Measurements from ENCODE around the gene DNAJC15.
"Not testable (repeated sequence)": the region's sequence is repeated elsewhere in the genome, so short reads cannot be mapped to it uniquely, and the experiment has no call there.

DNAJC15 gene

DNA sequence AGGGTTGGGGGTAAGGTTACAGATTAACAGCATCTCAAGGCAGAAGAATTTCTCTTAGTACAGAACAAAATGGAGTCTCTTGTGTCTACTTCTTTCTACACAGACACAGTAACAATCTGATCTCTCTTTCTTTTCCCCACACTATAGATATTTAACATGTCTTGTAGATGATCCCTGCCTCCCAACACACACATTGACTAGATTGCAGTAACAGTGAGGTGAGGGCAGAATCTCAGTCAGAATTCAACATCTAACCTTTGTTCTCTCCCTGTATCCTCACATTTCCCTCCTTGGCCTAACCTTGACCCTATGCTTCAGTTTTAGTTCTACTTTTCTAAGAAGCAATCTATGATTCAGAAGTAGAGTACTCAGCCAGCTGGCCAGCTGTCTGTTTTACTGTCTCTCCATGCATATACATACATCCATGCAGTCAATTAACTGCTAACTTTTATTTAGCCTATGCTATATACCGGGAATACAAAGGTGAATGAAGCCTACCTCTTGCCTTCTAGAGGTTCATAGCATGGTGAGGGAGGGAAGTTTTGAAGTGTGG, 18.1 kb downstream of the DNAJC15 start:
- DNase-seq (ENCODE audit: extremely low spot score, insufficient read length, low read depth) = no peak
- FAIRE-seq = peak; percentile 75

DNA sequence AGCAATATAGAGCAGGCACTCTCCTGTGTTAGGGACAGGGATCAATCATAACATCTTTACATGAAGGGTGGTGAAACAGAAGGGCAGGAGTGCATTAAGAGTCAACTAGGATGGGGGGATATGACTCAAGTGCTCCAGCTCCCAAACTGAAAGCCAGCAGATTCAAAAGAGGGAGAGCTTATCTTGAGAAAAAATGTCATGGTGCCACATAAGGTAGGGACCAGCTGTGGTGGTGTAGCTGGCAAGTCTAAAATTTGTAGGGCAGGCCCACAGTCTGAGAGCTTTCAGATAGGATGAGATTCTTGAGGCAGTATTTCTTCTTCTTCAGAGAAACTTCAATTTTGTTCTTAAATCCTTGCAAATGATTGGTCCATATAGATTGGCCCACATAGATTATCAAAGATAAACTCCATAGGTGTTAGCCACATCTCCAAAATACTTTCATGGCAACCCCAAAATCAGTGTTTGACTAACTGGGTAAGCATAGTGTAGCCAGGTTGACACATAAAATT, 19.1 kb downstream of the DNAJC15 start:
- FAIRE-seq (no peak), DNase-seq (ENCODE audit: extremely low spot score, insufficient read length, low read depth) (no peak)

DNA sequence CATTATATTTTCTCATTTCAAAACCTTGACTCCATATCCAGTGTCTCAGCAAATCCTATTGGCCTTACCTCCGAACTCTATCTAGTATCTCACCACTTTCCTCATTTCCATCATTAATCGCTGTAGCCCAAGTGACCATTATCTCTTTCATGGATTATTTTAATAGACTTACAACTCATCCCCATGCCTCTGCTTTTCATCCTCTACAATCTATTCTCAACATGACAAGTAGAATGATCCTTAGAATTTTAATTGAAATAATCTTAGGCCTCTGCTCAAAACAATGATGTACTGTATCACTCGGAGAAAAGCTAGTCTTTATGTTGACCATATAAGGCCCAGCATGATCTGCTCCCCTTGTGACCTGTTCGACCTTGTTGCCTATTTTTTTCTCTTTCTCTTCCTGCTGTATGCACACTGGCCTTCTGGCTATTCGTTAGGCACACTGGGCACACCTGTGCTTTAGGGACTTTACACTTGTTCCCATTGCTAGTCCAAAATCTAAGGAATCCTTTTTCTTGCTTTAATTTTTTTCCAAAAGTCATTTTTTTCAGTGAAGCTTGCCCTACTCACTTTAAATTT, 21.4 kb downstream of the DNAJC15 start:
- no peak for DNase-seq (ENCODE audit: extremely low spot score, insufficient read length, low read depth)
- peak; percentile 73 for FAIRE-seq

DNA sequence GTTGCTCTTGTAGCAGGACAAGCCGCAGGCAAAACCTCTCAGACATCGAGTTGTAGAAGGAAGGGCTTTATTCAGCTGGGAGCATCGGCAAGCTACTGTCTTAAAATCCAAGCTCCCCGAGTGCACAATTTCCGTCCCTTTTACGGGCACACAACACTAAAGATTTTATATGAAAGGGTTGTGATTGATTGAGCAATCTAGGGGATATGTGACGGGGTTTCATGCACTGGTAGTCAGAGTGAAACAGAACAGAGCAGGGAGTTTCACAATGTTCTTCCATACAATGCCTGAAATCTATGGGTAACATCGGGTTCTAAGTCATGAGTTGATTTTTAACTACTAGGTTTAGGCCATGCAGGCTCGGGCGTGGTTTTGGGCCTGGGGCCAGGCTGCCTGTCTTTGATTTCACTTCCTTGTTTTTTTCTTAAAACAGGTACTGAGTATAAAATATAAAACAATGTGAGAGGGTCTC, 22.0 kb downstream of the DNAJC15 start:
- DNase-seq (ENCODE audit: extremely low spot score, insufficient read length, low read depth) = not testable (repeated sequence)
- peak; percentile 96 for FAIRE-seq

DNA sequence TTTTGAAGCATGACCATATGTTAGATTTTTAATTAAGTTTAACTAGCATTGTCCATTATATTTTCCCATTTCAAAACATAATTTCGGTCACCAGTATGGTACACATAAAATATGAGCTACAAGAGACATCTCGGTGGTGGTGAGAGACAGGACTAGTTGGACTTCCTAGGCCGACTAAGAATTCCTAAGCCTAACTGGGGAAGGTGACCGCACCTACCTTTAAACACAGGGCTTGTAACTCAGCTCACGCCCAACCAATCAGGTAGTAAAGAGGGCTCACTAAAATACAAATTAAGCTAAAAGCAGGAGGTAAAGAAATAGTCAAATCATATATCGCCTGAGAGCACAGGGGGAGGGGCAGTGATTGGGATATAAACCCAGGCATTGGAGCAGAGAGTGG, 22.9 kb downstream of the DNAJC15 start:
- DNase-seq (ENCODE audit: extremely low spot score, insufficient read length, low read depth) (no peak), FAIRE-seq (no peak)

DNA sequence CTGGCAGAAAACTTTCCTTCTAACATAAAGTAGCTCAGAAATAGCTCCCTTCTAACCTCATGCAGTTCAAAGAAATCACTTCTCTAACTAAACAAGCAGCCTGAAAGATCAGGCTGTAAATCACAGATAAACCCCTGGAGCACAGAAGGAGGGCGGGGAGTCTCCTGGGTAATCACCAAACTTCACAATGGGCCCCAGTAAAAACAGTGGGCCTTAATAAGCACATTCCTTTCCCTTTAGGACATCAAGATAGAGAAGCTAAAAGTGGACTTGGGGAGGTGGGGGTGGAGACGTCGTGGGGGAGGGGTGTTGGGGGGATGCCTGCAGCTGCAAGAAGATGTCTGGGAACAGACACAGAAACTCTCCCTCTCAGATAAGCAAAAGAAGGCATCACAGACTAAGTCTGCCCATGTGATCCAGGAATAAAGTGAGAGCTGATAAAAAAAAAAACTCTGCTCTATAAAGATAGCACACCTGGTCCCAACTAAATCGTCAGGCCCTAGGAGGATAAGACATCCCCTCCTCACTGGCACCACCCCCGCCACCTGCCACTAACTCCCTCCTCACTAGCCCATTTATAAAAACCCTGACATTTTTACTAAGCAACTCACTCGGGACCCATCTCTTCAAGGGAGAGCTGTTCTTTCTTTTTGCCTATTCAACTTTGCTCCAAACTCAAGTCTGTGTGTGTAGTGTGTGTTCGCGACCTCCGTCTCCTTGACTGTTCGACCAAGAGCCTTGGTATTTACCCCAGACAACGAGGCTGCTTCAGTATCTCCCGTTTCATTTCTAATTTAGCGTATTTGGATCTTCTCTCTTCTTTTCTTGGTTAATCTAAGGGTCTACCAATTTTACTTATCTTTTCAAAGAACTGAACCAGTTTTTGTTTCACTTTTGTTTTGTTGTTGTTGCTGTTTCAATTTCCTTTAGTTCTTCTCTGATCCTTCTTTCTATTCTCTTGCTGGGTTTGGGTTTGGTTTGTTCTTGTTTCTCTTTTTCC, 31.7 kb downstream of the DNAJC15 start:
- FAIRE-seq = peak; percentile 87
- DNase-seq (ENCODE audit: extremely low spot score, insufficient read length, low read depth) = no peak

DNA sequence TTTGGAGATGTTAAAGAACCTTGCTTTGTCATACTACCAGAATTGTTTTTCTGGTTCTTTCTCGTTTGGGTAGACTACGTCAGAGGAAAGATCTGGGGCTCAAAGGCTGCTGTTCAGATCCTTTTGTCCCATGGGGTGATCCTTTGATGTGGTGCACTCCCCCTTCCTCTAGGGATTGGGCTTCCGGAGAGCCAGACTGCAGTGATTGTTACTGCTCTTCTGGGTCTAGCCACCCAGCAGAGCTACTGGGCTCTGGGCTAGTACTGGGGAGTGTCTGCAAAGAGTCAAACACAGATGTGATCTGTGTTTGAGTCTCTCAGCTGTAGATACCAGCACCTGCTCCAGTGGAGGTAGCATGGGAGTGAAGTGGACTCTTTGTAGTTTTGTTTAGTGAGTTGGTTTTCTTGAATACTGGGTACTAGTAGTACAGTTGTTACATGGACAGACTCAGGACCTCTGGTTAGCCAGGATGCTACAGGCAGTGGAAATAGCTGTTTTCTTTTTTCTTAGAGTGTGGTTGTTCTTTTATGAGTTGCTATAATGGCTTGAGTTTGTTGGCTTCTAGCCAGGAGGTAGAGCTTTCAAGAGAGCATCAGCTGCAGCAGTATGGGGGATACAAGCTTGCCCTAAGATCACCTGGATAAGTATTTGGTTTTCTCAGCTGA, 34.4 kb downstream of the DNAJC15 start:
- no peak for DNase-seq (ENCODE audit: extremely low spot score, insufficient read length, low read depth)
- peak; percentile 56 for FAIRE-seq

DNA sequence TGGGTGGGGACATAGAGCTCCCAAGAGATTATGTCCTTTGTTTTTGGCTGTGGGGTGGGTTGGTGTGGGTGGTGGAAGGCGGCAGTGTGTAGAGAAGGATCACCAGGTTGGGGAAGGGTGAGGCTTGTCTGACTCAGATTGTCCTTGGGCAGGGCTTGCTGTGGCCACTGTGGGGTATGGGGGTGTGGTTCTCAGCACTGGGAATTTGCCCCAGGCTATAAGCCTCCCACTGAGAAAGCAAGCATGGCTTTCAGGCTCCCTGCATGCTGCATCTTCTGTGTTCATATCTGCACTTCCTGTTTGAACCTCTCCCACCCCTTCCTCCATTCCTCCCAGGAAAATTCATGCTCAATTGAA, 34.9 kb downstream of the DNAJC15 start:
- no peak for DNase-seq (ENCODE audit: extremely low spot score, insufficient read length, low read depth)
- no peak for FAIRE-seq

DNA sequence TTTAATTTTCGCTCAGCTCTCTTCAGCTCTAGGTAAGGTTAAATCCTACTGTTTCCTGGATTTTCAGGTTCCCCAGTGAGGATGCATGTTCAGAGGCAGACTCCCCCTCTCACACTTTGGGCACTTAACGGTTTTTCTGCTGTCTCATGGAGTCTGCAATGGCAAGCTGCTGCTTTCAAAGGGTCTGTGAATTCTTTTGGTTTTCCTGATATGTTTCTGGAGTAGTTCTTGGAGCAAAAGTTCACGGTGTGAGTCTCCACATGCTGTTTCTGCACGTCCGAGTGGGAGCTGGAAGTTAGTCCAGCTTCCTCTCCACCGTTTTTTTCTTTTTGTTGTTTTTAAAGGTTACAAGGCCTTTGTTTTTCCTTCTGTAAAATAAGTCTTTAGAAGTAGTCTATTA, 35.4 kb downstream of the DNAJC15 start:
- no peak for FAIRE-seq
- no peak for DNase-seq (ENCODE audit: extremely low spot score, insufficient read length, low read depth)

DNA sequence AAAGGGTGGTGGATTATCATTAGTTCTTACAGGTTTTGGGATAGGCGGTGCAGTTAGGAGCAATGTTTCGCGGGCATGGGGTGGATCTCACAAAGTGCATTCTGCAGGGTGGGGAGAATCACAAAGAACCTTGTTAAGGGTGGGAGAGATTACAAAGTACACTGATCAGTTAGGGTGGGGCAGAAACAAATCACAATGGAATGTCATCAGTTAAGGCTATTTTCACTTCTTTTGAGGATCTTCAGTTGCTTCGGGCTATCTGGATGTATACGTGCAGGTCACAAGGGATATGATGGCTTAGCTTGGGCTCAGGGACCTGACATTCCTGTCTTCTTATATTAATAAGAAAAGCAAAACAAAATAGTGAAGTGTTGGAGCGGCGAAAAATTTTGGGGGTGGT, 36.4 kb downstream of the DNAJC15 start:
- not testable (repeated sequence) for FAIRE-seq; DNase-seq (ENCODE audit: extremely low spot score, insufficient read length, low read depth)

DNA sequence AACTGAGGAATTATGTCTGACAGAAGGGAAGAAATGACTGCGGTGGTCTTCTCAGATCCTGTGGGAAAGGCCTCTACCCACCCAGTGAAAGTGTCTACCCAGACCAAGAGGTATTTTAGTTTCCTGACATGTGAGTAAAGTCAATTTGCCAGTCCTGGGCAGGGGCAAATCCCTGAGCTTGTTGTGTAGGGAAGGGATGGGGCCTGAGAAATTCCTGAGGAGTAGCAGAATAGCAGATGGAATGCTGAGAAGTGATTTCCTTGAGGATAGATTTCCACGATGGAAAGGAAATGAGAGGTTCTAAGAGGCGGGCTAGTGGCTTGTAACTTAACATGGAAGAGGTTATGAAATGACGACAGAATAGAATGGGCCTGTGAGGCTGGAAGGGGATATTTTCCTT, 37.4 kb downstream of the DNAJC15 start:
- not testable (repeated sequence) for FAIRE-seq; DNase-seq (ENCODE audit: extremely low spot score, insufficient read length, low read depth)

DNA sequence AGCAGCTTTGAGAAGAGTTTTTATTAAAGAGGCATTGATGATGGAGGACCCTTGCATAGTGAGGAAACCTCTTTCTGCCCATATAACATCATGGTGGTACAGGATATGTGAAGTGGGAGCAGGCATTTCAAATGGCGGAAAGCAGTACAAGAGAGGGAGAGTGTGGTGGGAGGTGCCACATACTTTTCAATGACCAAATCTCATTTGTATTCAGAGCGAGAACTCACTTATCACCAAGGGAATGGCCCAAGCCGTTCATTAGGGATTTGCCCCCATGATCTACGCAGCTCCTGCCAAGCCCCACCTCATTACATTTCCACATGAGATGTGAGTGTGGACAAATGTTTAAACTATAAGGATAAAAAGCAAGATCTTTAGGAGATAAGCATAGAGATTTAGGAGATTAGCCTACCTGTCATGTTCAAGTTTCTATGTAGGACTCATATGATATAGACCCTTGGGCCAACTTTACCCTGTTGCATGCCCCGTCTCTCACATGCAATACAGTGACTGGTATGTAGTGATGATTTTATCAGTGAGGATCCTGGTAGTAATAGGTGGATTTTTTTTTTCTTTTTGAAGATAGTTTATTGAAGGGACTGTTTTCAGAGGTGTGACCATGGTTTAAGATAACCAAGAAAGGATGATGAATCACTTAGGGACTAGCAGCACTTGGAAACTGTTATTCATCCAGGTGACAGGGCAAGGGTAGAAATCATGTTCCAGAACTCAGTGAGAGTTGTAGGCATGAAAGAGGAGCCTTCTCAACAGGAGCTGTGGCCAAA, 38.3 kb downstream of the DNAJC15 start:
- no peak for FAIRE-seq
- no peak for DNase-seq (ENCODE audit: extremely low spot score, insufficient read length, low read depth)

DNA sequence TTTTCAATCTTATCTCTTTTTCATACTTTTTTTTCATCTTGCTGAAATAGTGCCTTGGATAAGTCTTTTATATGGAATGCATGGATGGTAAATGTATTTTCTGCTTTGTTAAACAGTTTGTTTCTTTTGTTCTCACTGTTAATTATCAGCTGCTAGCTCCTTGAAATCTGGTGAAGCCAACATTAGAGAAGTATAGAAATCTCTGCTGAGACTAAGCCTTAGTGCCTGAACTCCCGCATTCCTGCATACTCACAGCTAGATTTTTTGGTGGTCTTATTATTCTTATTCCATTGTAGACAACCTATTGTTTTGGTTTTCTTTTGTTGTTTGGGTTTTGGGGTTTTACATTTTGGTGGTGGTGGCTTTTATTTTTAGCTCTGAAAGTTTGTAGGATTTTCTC, 48.4 kb downstream of the DNAJC15 start:
- DNase-seq (ENCODE audit: extremely low spot score, insufficient read length, low read depth) (no peak), FAIRE-seq (no peak)

DNA sequence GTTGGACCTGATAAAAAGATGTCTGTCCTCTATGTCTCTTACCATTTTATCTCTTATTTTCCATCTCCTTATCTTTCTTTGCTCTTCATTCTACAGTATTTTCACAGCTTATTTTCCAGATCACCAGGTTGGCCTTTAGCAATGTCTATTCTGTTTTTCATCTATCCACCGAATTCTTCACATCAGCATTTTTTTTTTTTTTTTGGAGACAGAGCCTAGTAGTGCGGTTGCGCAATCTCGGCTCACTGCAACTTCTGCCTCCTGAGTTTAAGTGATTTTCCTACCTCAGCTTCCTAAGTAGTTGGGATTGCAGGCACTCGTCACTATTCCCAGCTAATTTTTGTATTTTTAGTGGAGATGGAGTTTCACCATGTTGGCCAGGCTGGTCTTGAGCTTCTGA, 49.0 kb downstream of the DNAJC15 start:
- DNase-seq (ENCODE audit: extremely low spot score, insufficient read length, low read depth) (no peak), FAIRE-seq (no peak)

DNA sequence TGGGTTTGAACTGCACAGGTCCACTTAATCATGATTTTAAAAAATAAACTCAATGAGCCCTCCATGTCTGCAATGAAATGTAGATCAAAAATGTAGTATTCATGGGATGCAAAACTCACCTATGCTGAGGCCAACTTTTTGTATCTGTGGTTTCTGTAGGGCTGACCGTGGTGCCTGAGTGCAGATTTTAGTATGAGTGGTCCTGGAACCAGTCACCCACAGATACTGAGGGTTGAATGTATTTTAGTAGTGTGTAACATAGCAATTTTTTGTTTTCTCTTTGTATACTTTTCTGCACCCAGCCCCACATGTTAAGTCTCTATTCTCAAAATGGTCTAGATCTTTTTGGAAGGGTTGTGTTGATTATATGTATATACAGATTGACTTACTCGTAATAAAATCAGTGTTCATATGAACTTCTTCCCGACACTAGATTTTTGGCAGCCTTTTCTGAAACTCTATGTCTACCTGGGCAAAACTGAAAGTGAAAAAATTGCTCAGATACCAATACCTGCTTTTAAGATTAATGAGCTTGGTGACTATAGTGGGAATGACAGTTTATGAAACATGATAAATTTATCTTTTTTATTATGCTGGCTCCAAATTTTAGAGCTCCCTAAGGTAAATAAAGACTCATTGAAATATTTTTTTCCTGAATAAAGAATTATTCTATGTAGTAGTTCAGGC, 51.6 kb downstream of the DNAJC15 start:
- DNase-seq (ENCODE audit: extremely low spot score, insufficient read length, low read depth) (no peak), FAIRE-seq (peak; percentile 69)

DNA sequence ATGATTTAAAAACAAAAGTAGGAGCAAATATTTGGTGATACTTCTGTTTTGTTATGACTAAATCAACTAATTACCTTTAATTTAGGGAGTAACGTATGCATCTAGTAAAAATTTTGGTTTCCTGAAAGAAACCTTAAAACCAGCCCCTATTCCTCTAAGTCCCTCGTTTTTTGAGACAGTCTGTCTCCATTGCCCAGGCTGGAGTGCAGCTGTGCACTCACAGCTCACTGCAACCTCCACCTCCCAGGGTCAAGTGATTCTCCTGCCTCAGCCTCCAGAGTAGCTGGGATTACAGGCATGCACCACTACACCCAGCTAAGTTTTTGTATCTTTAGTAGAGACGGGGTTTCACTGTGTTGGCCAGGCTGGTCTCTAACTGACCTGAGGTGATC, 52.1 kb downstream of the DNAJC15 start:
- DNase-seq (ENCODE audit: extremely low spot score, insufficient read length, low read depth); FAIRE-seq: not testable (repeated sequence)

DNA sequence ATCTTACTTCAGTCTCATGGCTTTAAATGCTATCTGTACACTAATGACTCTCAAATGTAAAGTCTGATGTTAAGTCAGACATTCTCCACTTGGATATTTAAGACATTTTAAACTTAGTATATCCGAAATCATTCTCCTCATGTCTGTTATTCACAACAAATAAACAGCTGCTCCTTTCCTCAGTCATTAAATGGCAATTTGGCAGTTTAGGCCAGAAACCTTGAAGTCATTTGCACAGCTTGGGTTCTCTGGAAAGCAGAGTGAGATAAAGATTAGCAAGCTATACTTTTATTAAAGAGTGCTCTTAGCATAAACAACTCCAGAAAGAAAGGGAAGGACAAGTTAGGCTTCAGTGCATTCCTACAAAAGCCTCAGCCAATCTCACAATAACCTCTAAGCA, 53.7 kb downstream of the DNAJC15 start:
- no peak for FAIRE-seq
- DNase-seq (ENCODE audit: extremely low spot score, insufficient read length, low read depth) = no peak

DNA sequence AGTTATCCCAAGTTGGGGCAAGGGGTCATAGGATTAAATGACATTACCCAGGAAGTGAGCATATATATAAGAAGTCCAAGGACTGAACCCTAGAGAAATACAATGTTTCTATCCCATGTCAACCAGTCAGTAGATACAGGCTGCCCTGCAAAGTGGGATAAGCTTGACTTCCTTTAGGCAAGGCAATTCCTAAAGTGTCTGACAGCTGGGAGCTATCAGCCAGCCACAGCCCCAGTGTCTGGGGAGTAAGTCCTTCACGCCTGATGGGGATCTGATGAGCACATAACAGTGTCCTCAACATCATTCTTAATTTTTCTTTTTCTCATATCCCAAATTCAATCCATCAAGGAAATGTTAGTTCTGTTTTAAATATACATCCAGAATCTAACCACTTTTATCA, 54.1 kb downstream of the DNAJC15 start:
- DNase-seq (ENCODE audit: extremely low spot score, insufficient read length, low read depth) = no peak
- no peak for FAIRE-seq

DNA sequence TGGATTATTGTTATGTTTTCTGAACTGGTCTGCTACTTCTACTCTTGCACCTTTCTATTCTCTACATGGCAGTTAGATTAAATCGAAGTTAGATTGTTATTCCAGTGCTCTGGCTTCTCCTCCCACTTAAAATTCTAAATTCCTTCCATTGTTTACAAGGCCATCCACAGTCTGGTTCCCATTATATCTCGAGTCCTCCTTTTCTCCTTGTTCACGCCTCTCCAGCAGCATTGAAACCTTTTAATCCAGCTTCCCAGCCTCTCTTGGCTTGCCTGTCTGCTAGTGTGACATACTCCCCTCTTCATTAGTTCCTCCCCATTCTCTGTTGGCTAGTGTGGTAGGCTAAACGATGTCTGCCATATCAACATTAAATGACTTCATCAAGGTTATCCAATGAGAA, 54.5 kb downstream of the DNAJC15 start:
- no peak for DNase-seq (ENCODE audit: extremely low spot score, insufficient read length, low read depth)
- FAIRE-seq = no peak

Measured in GM18507 (cell line).